Stimulated activated CD4-positive, alpha-beta T cell treated with anti-CD3 and anti-CD28 coated beads, Interleukin-4, amount 100 ng/mL, for 4 hours (primary cell): ENCODE data around the gene ASPM.

Experiments used
- DNase-seq, 2 experiments: peaks; one replicate each; pipeline ENCODE4 v3.0.0-alpha.2; 2020

The ASPM gene, protein sequence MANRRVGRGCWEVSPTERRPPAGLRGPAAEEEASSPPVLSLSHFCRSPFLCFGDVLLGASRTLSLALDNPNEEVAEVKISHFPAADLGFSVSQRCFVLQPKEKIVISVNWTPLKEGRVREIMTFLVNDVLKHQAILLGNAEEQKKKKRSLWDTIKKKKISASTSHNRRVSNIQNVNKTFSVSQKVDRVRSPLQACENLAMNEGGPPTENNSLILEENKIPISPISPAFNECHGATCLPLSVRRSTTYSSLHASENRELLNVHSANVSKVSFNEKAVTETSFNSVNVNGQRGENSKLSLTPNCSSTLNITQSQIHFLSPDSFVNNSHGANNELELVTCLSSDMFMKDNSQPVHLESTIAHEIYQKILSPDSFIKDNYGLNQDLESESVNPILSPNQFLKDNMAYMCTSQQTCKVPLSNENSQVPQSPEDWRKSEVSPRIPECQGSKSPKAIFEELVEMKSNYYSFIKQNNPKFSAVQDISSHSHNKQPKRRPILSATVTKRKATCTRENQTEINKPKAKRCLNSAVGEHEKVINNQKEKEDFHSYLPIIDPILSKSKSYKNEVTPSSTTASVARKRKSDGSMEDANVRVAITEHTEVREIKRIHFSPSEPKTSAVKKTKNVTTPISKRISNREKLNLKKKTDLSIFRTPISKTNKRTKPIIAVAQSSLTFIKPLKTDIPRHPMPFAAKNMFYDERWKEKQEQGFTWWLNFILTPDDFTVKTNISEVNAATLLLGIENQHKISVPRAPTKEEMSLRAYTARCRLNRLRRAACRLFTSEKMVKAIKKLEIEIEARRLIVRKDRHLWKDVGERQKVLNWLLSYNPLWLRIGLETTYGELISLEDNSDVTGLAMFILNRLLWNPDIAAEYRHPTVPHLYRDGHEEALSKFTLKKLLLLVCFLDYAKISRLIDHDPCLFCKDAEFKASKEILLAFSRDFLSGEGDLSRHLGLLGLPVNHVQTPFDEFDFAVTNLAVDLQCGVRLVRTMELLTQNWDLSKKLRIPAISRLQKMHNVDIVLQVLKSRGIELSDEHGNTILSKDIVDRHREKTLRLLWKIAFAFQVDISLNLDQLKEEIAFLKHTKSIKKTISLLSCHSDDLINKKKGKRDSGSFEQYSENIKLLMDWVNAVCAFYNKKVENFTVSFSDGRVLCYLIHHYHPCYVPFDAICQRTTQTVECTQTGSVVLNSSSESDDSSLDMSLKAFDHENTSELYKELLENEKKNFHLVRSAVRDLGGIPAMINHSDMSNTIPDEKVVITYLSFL (N-terminal part only)

DNA sequence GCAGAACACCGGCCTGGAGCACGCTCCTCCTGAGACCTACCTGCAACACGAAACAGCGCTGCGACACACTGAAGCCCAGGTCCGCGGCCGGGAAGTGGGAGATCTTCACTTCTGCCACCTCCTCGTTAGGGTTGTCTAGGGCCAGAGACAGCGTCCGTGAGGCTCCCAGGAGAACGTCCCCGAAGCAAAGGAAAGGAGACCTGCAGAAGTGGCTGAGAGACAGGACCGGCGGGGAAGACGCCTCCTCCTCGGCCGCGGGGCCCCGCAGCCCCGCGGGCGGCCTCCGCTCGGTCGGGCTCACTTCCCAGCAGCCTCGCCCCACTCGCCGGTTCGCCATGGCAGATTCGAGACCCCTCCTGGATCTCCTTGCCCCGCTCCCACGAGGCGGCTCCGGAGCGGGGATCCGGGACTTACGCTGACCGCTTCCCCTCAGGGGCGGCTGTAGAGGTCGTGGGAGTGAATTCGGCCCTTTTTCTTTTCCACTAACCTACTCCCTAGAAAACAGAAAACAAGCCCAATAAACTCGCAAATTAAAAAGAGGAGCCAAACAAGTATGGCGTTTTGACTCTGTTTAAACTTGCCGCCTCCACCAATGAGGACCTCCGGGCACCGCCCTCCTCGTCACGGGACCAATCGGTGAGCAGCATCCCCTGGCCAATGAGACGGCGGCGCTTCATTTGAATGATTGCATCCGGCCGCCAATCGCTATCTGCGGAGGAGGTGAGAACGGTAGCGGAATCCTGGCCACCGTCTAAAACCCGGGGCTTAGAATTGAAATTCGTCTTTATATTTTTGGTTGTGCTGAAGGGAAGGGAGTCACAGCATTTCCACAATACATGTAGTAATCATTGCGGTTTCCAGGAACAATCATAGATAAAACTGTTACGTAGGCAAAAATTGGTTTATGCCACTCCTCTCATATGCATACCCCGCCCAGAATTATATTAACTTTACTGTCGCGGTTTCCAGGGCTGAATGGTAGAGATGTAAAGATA is at the start of gene ASPM:
TSS of gene ASPM (minus strand) at position 569 of the 995 bp plus-strand sequence. CDS start at position 337, 232 bp downstream.
- DNase-seq, result peak; percentile 85 to 93

DNA sequence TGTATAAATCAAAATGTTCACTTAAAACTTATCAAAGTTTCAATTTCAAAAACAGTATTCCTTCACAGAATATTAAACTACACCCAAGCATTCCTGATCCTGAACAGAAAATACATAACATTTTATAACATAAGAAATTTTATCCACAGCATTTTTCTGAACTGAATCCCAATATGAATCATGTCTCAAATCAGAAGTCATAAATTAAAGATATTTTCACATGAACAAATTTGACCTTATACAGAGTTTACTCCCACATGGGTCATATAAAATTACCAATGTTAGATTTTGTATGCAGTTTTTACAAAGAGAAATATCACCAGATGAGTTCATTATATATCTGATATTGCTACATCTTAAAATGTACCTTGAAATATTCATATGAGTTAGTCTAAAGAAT is 48.6 kb upstream of the ASPM start:
- DNase-seq, result no peak

DNA sequence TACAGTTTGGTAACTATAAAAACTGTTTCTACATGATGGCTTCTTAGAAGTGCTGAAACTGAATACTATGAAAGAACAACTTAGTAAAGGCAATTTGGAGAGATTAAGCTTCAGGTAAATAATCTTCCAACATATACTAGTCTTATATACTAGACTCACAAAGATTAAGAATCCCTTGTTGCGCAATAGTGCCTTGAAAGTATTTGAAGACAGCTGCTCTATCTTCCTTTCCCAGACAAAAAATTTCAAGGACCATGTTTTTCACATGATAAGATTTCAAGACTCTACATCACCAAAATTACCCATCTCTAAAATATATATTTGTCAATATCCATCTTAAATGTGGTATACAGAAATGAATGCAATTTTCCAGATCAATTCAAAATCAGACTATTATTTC is 37.7 kb upstream of the ASPM start:
- DNase-seq, result no peak

DNA sequence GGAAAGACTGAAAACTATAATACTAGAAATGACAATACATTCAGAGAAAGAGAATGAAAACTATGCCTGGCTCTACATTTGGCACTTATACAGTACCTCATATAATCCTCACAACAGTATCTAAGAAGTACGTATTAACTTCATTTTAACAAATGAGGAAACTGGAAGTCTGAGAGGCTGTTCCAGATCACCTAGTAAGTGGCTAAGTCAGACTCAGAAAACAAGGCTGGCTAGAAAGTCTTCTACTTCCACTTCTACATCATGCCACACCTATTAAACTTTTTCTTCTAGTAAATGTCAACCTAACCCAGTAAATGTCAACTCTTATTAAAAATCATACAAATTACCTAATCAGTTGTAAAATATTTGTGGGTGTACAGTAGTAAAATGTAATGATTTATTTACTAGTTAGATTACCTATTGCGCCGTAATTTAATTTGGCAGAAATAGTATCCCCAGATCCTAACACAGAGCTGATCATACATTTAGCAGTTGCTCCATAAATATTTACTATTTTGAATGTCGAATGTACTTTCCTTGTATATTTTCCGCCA is 36.8 kb upstream of the ASPM start:
- no peak for DNase-seq

DNA sequence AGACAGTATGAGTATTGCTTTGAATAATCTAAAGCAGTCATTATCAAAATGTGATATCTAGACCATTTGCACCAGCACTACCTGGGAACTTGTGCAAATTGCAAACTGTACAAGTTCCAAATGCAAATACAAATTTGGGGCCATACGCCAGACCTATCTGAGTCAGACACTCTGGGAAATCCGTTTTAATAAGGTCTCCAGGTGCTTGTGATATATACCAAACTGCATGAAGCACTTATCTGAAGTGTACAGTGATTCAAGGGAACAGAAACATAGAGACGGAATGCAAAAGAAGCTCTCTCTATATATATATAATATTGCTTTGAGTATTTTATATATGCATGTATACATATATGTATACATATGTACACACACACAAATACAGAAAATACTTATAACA is 36.2 kb upstream of the ASPM start:
- DNase-seq, result no peak

DNA sequence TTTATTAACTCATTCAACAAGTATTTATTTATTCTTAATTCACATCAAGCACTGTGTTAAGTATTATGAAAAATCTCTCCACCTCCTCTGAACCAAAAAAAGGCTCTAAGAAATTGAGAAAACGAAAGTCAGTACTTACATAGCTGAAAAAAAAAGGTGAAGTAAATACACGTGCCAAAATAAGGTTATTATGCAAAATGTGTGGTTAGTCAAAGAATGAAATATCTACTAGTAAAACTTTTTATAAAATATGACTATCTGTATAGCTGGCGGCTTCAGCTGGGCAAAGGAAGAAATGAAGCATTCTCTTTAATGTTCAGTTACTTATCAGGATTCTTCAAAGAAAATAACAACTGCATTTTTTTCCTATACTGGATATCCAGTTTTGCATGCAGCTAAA is 35.5 kb upstream of the ASPM start:
- DNase-seq, result no peak

DNA sequence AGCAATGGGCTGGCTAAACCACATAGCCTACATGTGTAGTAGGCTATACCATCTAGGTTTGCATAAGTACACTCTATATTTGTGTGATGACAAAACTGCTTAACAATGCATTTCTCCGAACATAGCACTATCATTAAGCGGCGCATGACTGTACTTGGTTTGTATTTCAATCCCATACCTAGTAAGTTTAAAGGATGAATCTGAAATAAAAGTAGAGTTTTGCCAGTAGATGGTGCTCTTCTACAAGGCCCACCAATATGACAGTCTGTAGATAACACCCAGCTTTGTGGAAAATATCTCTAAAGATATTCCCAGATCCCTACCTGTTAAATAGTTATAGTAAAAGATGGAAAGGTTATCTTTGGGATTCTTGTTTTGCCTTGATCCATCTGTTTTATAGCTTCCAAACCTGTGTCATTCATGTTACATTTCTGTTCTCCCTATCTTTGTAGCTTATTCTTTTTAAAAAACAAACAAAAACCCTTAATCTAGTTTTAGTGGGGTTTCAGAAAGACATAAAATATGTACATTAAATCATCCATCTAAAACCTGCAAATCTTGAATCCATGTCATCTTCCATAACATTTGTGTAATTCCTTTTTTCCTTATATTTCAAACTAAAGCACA is 33.9 kb upstream of the ASPM start:
- no peak for DNase-seq

DNA sequence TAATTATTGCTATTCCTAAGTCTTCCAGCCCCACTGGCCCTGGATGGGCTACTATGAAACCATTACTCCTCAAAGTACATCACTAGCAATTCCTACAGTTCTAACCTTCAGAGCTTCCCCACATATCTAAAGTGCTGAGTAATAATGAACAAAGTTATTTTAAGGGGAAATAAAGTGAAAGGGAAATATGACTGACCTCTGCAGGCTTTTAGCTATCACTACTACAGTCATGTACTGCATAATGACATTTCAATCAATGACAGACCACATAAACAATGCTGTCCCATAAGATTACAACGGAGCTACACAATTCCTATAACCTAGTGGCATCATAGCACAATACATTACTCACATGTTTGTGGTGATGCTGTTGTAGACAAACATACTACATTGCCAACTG is 32.5 kb upstream of the ASPM start:
- no peak for DNase-seq

DNA sequence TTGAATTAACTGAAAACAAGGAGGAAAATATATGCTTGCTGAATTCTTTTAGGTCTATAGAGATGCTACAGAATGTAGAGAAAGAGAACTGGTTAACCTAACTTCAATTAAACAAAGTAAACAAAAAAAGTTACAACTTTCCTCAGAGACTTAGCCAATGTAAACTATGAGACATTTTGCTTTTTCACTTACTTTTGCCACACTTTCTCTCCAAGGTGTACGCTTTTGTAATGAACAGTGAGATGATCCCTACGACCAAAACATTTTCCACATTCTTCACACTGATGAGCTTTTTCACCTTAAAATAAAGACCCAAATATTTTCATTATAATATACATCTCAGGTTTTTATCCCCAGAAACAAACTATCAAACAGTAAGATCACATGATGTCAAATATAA is 28.3 kb upstream of the ASPM start:
- no peak for DNase-seq

DNA sequence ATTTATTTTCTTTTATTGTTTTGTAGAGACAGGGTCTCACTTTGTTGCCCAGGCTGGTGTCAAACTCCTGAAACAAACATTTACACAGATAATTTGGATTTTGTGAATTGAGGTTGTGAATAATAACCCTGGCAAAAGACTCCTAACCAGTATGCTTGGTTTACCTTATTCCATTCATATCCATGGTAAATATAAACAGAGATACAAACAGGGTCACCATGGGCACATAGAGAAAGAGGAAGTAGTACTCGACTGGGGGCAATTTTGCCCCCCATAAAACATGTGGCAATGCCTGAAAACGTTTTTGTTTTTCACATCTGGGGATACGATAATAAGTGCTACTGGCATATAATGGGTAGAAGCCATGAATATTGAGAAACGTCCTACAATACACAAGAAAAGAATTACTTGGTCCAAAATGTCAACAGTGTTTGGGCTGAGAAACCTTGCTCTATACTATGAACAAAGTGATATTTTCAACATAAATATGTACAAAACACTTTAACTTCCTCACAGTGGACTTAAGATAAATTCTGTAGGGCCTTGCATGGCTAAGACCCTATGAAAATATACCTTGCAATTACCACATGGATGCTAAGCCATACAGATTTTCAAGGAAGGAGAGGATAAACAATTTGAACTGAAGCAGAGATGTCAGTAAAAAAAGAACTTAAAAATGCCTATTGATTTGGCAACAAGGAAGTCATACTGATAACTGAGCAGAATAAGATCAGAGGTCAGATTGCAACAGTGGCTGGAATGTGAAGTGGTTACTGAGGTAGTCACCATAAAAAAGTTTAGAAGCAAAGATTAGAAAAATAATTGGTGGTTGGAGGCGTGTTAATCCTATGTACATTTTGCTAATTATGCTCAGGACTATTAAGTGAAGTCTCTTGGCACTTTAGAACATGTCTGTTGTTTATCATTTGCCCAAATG is 27.4 kb upstream of the ASPM start:
- DNase-seq, result no peak

DNA sequence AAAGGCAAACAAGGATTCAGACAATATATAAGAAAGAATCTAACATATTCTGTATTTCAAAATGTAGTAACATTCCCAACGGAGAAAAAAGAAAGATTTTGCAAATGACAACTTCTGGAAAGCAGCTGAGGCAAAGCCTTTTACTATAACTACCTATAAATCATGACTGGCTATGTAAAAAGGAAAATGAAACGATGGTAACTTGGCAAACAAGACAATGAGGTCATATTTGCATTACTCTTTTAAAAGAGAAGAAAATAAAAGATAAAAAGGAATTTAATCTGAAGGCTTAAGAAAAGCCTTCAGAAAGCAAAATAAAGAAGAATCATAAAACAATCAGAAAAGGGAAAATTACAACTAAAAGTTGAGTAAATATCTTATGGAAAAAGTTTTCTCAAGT is 25.1 kb upstream of the ASPM start:
- DNase-seq, result no peak

DNA sequence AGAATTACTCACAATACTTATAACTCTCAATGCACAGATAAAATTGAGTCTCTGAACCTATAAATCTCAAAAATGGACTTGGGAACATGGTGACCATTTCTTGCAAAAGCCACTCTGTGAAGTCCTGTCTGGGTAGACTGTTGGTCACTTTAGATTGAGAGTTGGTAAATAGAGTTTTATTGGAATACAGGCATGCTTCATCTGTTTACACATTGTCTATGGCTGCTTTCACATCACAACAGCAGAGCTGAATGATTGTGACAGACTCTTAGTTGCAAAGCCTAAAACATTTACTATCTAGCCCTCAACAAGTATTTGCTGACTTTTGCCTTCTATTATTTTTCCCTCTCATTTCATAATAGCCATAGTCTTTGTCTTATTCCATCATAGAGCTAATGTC is 24.1 kb upstream of the ASPM start:
- no peak for DNase-seq

DNA sequence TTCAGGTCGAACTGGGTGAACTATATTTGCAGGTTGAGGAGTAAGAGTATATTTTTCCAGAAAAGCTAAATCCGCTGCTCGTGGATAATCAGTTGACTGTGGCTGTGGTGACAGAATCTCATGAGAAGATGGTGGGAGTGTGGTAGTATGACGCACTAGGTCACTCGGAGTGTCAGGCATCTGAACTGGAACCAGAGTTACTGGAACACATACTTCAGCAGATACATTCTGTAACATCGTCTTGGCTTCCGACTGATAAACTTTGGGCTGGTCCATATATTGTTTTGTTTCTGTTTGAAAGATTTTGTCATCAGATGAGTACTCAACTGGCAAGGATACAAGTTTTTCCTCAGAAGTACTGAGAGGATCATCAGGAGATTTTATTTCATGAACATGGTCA is 13.0 kb upstream of the ASPM start:
- no peak for DNase-seq

DNA sequence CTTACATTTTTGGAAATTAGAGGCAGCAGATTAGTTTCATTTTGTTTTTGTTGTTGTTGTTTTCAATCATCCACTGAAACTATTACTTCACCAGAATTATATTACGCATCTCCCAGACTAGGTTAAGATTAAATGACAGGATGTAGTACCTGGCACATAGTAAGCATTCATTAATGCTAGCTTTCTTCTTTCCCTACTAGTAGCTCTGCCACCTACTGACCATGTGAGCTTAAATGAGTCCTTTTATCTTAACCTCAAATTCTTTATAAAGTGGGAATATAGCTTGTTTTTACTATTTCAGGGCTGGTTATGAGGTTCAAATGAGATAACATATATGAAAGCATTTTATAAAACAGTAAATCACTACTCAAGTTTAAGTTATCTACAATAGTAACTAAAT is 10.2 kb upstream of the ASPM start:
- DNase-seq, result no peak

DNA sequence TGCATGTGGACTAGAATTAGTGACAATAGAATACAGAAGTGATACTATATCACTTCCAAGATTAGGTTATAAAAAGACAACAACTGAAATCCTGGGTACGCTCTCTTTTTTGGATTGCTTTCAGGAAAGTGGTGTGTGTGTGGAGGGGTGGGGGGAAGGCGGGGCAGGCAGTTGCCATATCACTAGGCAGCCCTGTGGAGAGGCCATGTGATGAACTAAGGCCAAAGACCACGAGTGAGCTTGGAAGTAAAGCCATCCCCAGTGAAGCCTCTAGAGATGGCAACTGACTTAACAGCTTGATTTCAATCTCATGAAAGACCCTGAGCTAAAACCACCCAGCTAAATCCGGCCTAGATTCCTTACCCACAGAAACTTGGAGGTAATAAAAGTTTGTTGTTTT is 6.2 kb upstream of the ASPM start:
- no peak for DNase-seq

DNA sequence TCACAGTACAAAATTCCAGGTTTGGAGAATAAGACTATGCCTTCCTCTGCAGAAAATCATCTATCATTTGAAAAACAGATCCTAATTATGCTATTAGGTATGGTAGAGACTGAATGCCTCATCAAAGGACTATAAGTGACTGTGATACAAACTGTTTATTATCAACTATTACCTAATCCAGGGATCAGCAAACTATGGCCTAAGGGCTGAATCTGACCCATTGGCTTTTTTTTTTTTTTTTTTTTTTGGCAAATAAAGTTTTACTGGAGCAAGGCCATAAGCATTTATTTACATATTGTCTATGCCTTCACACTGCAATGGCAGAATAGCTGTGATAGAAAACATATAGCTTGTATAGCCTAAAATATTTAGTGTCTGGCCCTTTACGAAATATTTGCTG is 4.7 kb upstream of the ASPM start:
- no peak for DNase-seq

DNA sequence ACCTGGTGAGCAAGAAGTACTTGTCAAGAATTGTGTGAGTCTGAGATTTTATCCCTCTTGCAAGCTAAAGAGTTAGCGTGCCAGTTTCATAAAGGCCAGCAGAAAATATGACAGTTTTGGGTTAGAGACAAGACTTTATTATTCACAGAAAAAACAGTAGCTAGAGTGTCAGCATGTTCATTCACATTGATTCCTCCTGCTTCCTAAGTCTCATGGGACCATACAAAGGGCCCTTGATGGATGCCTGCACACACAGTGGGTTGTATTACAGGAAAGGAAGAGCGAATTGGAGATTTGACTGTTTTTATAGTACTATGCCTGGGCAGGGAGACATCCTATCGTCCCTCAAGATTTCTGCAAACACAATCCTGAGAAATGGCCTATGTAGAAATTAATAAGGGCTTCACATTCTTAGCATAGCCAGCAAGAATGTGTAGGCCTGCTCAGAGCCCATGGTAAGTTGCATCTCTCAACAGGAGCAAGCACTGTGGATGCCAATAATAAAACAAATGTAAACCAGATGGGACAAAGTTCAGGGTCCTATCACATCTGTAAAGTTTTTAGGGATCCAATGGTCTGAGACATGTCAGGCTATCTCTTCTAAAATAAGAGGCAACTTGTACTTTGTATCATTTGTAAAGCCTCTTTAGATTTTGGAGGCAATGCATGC is 4.0 kb upstream of the ASPM start:
- DNase-seq, result no peak

DNA sequence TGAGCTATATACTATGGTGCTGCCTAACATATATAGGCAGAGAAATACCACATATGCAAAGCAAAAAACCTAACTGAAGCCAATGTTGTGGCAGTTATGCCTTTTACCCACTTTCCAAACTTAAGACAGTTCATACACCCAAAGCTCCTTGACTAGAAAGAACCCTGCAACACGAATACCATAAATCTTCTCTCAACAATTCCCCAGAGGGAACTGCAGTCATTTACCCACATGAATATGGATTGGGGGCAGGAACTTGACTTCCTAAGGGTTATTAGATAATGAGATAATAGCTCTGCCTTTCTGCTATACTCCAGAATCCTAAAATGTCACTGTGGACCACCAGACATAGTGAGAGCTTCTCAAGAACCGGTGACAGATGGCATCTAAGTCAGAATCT is 2.9 kb upstream of the ASPM start:
- DNase-seq, result no peak

DNA sequence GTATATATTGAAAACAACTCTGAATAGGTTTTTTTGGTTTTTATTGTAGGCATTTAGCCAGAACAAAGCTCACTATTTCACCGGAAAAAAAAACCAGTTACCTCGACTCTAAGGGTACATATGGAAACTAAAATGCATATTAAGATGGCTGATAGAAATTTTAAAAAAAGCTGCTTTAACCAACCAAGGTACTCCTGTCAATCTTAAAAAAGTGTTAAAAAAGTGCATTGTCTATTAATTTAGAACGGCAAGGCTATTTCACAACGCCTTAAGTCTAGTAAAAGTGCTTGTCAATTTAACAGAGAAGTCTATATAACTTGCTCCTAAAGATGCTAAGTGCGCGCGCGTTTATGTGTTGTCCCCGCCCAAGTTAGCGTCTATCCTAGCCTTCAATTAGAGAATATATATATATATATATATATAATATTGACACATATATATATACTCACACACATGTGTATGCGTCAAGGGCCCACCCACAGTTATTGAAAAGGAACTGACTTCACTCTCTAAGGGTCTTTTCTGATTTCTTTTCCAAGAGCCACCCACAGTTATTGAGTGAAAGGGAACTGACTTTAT is 934 bp downstream of the ASPM start:
- no peak for DNase-seq
